SHP77 treated with DMSO at 0.1 percent for 48 hours (cell line): Measurements from ENCODE around the gene NMT1.

Experiments
- DNase-seq: peaks from one replicate; lab custom pipeline; 2025; lab: John Stamatoyannopoulos, UW

Gene NMT1

GRCh38 chr17:45081047-45081703, 20.1 kb downstream of the NMT1 start:
- no peak for DNase-seq

- no peak for DNase-seq
Observed at GRCh38 chr17:45086391-45086790, 25.3 kb downstream of the NMT1 start.

- no peak for DNase-seq
Observed at GRCh38 chr17:45086865-45087503, 25.9 kb downstream of the NMT1 start.

GRCh38 chr17:45087504-45087975, 26.4 kb downstream of the NMT1 start:
- no peak for DNase-seq

GRCh38 chr17:45087978-45088377, 26.9 kb downstream of the NMT1 start:
- no peak for DNase-seq

GRCh38 chr17:45088741-45089140, 27.6 kb downstream of the NMT1 start:
- no peak for DNase-seq

DNA sequence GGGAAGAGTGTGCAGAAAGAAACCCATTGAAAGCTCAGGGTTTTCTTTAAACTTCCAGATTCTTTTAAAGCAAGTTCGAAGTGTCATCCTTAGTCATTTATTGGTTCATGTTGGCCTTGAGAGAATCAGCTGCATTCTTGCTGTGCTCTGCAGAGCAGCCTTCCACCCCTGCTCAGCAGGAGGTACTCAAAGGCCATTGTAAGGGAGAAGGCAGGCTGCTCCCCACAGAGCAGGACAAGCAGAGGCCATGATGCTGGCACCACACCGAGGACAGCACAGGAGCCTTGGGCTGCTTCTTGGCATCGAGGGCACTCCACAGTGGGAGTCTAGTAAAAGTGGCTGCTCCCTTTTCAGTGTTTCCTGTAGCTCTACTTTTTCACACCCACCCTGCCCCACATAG, 29.6 kb downstream of the NMT1 start:
- no peak for DNase-seq

DNA sequence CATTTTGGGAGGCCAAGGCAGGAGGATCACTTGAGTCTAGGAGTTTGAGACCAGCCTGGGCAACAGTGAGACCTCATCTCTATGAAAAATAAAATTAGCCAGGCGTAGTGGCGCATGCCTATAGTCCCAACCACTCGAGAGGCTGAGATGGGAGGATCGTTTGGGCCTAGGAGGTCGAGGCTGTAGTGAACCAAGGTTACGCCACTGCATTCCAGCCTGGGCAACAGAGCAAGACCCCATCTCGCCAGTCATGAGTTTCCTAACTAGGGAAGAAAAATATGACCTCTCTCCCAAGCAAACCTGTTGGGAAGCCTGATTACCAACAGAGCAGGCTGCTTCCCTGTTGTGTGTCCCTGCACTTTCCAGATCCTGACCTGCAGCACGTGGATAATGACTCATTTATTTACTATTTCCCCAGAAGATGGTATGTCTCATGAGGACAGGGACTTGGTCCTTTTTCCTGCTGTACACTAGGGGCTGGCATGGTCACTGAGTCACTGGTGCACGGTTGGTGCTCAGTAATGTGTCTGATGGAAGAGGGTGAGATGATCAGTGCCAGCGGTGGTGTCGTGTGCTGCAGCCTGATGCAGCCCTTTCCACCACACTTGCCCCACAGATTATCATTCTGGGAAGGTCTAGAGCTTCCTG, 30.8 kb downstream of the NMT1 start:
- DNase-seq, result no peak

DNA sequence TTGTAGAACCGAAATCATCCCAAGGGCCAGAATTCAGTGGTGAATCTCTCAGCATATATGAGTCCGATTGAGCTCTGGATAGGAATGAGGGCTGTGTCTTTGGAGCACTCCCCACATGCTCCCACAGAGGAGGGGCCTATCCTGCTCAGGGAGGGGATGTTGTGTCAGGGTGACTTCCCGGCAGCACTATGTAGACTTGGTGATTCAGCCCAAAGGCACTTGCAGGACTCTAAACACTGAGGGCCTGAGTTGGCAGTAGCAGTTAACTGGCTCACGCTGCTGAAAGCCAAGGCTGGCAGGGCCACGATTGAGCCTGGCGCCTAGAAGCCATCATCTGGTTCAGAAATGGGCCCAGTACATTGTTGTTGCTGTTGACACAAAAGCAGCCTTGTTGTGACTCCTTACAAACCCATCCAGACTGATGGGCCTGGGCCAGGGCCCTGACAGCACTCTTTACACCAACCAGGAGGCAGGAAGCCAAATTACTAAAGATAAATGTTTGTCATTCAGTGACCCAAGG, 31.9 kb downstream of the NMT1 start:
- no peak for DNase-seq

- no peak for DNase-seq
Observed at GRCh38 chr17:45093444-45094110, 32.5 kb downstream of the NMT1 start.

DNA sequence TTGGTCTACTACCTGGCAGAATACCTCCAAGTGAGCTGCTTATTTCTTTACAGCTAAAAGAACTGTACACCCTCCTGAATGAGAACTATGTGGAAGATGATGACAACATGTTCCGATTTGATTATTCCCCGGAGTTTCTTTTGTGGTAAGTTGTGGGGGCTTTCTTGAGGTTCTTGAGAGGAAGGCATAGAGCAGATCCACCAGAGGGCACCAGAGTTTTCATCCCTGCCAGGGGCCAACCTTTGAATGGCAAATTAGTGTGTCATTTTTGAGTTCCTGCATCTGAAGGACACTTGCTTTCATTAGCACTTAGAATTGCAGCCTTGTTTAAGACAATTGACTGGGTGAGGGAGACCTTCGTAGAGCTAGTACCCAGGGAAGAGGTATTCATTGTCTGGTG, 35.0 kb downstream of the NMT1 start:
- no peak for DNase-seq

- no peak for DNase-seq
Observed at GRCh38 chr17:45096926-45097325, 35.8 kb downstream of the NMT1 start.

DNA sequence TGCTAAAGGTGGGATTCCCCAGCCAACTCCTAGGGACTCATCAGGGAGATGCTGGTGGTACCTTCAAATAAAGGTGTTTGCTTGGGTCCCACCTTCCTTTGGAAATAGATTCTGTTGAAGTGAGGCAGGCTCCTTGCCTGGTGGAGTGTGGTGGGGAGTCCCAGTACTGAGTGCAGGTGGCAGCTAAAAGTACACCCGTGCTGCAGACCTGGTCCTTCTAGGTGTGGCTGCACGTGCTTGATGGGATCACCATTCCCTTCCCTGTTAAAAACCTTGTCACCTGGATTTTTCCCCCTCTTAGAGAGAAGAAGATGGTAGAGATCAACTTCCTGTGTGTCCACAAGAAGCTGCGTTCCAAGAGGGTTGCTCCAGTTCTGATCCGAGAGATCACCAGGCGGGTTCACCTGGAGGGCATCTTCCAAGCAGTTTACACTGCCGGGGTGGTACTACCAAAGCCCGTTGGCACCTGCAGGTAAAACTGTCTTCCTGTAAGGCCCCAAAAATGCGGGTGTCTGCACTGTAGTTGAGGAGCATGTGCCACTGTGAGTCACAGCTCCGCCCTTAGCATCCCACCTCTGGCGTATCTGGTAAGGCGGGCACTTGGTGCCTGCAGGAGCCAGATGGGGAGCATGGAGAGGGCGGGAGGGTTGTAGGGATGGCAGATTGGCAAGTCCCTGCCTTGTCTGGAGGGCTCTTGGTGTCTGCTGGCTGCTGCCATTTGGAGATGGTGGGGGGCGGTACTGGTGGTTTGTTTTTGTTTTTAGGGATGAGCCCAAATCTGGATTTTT, 37.2 kb downstream of the NMT1 start:
- no peak for DNase-seq

- peak; percentile 60 for DNase-seq
Observed at GRCh38 chr17:45098869-45099616, 37.9 kb downstream of the NMT1 start.

DNA sequence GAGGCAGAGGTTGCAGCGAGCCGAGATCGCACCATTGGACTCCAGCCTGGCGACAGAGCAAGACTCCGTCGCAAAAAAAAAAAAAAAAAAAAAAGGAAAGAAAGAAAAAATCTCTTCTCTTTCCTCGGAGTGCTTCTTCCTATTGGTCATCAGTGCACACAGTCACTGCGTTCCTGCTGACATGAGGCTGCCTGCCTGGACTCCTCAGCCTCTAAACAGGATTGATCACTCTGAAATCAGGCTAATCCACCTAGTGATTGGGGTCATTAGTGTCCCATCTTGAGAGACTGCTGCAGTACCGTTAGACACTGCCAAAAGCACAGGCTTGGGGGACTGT, 40.4 kb downstream of the NMT1 start:
- no peak for DNase-seq

- DNase-seq, result no peak
Observed at GRCh38 chr17:45101883-45102811, 41.0 kb downstream of the NMT1 start.

DNA sequence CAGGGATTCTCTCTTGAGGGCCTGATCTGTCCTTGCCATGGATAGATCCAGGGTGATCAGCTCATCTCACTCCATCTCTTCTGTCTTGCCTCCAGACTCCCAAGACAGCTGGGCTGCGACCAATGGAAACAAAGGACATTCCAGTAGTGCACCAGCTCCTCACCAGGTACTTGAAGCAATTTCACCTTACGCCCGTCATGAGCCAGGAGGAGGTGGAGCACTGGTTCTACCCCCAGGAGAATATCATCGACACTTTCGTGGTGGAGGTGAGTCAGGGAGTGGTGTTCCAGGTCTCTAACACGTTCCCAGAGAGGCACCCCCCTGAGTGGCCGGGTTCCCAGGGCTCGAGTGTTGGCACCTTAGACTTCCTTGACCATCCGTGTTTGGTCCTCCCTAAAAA, 41.7 kb downstream of the NMT1 start:
- no peak for DNase-seq

DNA sequence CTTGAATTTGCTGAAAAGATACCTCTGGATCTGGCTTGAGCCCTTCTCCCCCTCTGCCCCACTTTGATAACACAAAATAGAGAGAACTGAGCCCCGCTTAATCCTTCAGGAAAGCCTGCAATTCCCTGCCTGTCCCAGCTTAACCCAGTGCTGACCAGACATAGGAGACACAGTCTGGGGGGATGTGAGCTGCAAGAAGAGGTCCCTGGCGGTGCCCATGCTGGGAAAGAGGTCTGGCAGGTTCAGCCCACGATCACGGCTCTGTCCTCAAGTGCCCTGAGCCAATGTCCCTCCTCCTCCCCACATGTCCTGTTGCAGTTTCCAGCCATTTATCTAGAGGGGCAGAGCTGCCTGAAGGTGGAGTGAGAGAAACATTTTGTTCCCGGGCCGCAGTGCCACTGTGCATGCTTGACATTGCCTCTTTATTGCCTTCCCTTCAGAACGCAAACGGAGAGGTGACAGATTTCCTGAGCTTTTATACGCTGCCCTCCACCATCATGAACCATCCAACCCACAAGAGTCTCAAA, 42.2 kb downstream of the NMT1 start:
- no peak for DNase-seq

GRCh38 chr17:45104029-45104428, 42.9 kb downstream of the NMT1 start:
- no peak for DNase-seq

DNA sequence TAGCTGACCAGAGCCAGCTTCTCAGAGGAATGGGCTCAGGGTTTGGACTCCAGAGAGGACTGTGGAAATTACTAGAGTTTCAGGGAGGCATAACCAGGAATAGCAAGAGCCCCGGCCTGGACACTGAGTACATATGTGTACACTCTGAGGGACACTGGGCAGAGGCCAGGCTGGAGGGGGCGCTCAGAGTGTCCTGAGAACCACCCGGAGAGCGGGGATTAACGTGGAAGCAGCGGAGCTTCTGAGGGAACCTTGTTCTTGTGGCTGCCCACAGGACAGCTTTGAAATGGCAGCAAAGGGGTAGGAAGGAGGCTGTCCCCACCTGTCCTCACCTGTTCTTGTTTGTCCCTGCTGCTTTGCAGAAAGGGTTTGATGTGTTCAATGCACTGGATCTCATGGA, 43.4 kb downstream of the NMT1 start:
- DNase-seq, result no peak
